Stimulated activated CD8-positive, alpha-beta memory T cell treated with anti-CD3 and anti-CD28 coated beads, Interleukin-15, amount 100 ng/mL, for 4 hours (primary cell): ENCODE results near the gene MAB21L2.
"Not testable (repeated sequence)": the region's sequence is repeated elsewhere in the genome, so short reads cannot be mapped to it uniquely, and the experiment has no call there.

Experiments
- DNase-seq, 2 donors: peaks; one replicate each; pipeline ENCODE4 v3.0.0-alpha.2; 2020; ENCODE audit warnings: low read depth in 2 of 2

The MAB21L2 gene

DNA sequence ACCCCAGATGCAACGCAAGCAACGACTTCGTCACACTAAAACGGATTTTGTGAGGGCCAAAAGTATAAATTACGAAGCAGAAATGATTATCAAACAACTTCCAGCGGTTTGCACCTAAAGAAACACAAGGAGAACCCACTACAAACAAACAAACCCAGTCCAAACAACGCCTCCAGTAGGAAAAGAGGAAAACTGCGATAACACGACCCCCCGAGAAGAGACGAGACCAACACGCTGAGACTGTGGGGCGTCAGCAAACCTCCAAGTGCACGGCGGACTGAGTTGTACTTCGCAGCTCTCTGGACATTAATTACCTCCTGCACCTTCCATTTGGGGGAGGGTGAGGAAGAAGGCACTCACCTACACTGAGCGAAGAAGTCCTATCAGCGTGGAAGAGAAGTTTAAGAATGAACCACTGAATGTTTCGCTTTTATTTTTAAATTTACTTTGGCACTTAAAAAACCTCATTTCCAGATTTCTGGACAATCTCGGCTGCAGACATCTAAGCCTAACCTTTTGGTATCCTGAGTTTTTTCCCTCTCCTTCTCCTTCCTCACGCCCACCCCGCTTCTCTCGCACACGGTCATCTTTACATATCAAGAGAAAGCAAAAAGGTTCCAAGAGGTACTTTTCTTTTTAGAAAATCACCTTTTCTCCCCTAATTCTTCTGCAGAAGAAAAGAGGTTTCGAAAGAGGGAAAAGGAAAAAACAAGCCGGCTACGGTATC lies at the start of gene MAB21L2:
MAB21L2 (plus strand) TSS at position 6 of the 727 bp plus-strand sequence. CDS start 879 bp downstream, outside the sequence.
- no peak for DNase-seq

DNA sequence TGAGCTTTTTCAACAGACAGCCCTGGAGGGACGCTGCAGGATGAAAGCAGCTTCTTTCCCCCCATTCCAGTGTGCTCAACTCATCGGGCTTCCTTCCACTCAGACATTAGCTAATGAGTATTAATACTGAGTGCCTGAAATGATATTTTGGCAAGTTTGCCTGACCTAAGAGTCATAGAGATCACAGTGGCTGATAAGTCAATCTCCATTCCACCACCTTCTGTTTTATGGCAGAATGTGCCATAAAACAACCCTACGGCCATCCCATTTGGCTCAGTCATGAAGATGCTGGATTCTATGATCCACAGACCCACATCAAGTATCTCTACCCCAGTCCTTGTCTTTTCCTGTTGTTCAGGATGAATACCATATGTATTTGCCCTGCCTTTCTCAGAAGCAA lies 48.3 kb upstream of the MAB21L2 start:
- DNase-seq, result no peak

DNA sequence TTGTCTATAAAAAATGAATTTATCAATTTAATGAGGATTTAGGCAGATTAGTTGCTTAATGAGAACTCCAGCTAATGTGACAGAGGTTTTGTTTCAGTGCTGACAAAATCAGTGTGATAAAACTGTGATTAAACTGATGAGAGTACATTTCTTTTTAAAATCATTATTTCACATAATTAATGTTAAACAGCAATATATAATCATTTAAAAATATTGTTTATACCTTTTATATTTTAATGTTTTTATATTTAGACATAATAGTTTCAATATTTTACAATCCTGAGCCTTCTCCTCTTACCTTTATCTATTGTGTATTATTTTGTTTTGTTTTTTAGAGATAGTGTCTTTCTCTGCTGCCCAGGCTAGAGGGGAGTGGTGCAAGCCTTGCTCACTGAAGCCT lies 47.1 kb upstream of the MAB21L2 start:
- DNase-seq, result no peak

DNA sequence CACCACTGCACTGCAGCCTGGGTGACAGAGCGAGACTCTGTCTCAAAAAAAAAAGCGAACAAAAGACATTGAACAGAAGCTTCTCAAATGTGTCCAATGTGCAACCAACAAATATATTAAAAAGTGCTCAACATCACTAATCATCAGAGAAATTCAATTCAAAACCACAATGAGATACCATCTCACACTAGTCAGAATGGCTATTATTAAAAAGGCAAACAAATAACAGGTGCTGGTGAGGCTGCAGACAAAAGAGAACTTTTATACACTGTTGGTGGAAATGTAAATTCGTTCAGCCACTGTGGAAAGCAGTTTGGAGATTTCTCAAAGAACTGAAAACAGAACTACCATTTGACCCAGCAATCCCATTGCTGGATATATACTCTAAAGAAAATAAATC lies 44.0 kb upstream of the MAB21L2 start:
- DNase-seq, result not testable (repeated sequence)

DNA sequence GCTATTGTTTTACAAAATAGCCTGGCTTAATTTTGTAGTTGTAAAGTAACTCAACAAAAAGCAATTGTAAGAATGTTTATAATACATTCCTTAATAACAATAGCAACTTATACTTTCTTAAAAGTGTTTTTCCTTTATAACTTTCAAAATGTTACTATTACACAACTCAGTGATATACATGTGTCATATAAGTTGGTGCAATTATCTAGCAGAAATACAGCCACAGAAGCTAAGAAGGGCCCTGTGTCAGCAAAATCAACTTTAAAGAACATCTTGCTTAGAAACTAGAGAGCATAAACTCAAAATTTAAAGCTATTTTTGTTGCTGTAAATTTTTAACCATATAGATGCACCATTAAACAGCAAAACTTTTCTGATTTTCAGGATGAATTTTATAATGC lies 41.4 kb upstream of the MAB21L2 start:
- no peak for DNase-seq

DNA sequence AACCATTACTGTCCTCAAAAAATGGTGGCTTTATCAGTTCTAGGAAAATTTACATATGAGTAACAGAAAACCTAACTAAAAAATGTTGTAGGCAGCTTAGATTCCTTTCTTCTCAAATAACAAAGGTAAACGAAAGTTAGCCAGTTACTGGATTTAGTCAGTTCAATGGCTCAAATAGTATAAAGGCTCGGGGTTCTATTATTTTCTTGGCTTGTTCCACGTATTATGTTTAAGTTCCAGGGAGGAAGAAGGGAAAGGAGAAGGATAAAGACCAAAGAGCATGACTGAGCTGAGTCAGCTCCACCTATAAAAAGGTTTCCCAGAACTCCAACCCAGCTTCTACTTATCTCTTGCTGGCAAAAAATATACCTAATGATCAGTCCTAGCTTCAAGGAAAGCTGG lies 41.0 kb upstream of the MAB21L2 start:
- no peak for DNase-seq

DNA sequence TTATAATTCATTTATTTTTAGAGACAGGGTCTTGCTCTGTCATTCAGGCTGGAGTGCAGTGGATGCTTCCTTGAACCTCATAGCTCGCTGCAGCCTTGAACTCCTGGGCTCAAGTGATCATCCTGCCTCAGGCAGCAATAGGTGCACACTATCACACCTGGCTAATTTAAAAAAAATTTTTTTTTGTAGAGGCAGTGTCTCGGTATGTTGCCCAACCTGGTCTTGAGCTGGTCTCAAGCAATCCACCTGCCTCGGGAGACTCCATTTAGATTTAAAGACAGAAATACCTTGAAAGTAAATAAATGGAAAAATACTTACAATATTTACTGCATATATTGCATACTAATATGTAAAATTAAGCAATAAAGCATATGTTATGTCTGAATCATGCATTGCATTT lies 40.3 kb upstream of the MAB21L2 start:
- no peak for DNase-seq

DNA sequence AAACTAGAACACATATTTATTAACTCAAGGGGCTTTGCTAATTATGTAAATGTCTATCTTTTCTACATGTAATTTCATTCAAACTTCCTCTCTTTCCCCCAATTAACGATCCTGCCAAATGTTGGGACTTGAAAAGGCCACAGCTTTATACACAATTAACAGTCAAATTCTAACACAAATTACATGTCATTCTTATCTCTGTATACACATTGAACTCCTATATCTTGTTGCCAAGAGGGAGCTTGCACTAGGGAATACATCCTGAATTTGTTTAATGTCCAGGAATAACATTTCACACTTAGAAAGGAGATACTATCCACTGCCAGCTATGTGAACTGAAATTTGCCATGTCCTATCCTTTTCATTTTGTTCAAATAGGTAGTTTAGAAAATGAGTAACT lies 38.9 kb upstream of the MAB21L2 start:
- DNase-seq, result no peak

DNA sequence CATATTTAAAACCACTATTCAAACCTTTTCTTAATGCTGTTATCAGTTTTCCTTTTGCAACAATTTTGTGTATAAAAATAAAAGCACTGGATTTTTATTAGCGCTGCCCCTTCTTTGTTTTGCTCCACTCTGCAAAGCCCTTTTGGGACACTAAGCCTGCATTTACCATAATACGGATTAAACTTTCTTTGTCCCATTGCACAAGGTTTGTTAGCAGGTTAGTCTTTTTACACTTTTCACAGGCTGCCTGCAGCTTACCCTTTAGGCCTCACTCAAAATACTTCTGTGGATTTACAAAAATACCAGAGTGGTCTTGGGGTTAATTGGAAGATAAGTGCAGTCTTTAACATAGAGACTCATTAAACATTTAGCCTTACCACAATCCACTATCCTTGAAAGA lies 35.7 kb upstream of the MAB21L2 start:
- DNase-seq, result no peak

DNA sequence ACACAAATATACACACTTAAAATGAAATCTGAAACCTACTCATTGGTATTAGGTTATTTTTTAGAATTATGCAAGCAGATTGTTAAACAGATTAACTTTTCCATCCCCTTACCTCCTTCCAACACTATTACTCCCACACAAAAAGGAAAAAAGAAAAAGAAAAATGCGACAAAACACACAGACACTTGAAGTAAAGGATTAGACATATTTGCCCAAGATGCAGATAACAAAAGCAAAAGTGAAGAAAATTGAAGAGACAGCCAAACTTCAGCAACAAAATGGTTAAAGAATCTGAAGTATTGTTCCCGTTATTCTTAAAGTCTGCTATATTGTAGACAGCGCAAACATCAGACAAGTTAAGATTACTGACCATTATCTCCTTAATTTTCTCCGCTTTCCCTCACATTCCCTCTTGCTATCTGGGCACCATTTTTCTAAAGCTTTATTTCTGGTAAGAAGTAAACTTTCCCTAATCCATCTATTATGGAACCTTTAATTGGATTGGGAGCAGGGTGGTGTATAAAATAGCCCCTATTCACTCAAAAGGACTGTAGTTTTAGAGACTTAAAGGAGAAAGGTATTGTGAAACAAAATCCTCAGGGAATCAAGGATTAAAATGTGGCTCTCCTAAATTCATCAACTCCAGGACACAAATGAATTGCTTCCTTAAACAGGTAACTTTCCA lies 34.7 kb upstream of the MAB21L2 start:
- no peak for DNase-seq

DNA sequence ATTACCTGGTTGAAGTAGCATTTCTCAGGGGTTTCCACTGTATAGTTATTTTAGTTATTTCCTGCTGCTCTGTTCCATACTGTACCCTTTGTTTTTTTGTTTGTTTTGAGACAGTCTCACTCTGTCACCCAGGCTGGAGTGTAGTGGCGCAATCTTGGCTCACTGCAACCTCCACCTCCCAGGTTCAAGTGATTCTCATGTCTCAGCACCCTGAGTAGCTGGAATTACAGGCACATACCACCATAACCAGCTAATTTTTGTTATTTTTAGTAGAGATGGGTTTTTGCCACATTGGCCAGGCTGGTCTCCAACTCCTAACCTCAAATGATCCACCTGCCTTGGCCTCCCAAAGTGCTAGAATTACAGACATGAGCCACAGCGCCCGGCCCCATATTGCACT lies 24.1 kb upstream of the MAB21L2 start:
- not testable (repeated sequence) for DNase-seq

DNA sequence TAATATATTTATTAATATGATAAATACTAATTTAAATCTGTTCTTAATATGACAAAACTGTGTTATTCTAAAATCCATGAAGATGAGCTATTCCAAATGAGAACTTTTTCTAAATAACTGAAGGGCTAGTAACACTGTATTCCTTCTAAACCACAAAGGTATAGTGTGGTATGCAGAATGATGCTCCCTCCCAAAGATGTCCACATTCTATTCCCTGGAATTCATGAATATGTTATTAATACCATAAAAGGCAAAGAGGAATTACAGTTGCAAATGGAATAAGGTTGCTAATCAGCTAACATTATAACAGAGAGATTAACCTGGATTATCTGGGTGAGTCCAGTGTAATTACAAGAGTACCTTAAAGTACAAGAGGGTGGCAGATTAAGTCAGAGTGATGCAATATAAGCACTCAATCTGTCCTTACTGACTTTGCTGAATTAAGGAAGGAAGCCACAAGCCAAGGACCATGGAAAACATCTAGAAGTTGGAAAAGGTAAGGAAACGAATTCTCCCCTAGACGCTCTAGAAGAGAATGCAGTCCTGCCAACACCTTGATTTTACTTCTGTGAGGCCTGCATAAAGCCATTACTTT lies 20.7 kb upstream of the MAB21L2 start:
- no peak for DNase-seq

DNA sequence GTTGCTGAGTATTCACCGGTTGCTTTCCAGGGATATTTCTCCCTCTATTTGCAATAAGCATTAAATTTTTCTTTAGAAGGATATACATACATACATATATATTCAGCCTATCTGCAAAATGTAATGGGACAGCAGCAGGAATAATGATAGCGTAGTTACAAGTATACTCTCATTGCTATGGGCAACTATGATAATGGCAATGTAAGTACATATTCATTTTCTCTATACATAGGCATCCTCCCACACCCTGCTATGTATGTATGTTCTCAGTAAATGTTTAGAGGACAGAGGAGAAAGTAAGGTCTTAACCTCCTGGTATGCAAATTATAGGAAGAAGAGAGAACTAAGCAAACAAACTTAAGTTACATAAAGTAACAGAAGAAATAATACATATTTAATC lies 19.7 kb upstream of the MAB21L2 start:
- no peak for DNase-seq

DNA sequence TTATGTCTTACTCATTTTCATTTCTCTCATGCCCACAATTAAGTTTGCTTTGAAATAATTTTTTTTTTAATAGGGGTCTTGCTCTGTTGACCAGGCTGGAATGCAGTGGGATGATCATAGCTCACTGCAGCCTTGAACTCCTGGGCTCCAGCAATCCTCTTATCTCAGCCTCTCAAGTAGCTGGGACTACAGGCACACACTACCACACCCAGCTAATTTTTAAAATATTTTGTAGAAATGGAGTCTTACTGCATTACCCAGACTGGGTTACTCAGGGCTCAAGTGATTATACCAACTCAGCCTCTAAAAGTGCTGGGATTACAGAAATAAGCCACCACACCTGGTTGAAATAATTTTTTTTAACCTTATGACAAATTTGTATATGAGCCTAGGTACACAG lies 19.2 kb upstream of the MAB21L2 start:
- no peak for DNase-seq

DNA sequence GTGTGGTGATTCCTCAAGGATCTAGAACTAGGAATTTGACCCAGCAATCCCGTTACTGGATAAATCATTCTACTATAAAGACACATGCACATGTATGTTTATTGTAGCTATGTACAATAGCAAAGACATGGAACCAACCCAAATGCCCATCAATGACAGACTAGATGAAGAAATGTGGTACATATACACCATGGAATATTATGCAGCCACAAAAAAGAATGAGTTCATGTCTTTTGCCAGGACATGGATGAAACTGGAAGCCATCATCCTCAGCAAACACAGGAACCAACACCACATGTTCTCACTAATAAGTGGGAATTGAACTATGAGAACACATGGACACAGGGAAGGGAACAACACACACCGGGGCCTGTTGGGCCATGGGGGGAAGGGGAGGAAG lies 17.0 kb upstream of the MAB21L2 start:
- DNase-seq, result not testable (repeated sequence)

DNA sequence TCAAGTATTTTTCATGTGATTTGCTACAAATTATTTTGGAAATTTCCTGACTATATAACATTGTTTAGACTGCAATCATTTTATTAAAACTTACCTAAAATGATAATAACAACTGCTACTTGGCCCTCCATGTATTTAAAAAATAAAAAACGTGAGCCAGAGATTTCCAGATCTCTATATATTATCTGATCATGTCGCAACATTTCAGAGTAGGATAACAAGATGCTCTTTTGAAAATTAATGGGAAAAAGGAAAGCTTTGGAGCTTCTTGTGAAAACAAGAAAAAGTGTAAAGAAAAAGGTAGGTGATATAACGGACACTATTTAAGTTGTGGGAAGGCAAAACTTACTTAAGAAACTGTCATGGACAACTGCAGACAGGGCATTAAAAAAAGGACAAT lies 14.9 kb upstream of the MAB21L2 start:
- DNase-seq, result no peak

DNA sequence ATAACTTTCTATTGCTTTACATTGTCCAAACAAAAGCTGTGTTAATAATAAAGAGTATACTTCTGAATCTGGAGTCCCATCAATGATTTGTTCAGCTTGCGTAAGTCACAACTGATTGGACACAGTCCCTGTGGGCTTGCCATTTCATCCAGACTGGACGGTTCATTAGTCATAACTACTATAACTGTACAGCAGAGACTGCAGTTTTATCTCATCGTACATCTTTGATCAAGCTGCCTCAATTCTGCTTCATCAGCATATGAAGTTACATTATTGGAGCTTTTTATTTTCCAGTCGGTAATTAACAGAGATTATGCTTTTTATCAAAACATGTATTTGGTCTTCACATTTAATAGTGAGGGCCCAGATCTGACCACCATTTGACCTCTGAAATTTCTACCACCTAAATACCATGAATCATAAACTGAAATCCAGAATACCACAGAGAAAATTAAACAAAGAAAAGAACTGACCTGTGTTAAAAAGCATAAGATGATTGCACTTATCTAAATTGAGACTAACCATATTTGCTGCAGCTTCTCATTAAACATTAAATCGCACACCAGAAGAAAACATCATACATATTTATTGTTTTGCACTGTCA lies 12.5 kb upstream of the MAB21L2 start:
- DNase-seq, result no peak

DNA sequence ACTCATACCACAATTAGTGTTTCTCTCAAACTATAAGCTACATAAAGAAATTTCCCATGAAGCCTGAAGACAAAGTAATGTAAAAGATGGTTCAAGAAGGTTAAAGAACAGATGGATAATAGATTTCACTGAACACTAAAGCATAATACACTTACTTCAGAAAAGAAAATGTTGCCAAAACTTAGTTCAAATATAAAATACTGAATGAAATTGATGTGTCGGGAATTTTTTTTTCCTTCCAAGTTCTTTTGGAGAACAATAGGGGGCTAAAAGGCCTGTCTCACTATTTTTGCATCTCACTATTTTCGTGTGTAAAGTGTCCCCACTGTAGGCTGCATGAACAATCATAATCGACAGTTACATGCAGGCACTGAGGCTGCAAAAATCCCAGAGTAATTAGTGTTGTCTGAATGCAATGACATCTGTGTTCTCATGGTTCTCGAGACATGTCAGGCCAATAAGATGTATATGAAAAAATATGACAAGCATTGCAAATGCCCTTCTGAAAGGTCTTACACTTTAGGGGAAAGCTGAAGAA lies 11.9 kb upstream of the MAB21L2 start:
- no peak for DNase-seq

DNA sequence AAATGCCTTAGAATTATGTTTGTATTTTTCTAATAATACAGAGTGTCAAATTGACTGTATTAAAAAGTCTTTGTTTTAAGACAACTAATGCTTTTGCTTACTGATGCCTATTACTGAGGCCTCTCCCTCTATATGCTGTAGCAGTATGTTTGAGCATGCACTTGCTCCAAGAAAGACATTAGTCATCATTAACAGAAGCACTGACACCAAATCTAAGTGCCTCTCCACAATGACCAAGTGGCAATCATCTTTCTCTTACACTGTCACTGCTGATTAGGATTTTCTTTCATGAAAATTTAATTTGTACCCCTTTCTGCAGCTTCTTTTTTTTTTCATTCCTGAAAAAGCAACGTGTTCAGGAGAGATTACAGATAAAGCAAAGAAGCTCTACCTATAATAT lies 11.1 kb upstream of the MAB21L2 start:
- no peak for DNase-seq

DNA sequence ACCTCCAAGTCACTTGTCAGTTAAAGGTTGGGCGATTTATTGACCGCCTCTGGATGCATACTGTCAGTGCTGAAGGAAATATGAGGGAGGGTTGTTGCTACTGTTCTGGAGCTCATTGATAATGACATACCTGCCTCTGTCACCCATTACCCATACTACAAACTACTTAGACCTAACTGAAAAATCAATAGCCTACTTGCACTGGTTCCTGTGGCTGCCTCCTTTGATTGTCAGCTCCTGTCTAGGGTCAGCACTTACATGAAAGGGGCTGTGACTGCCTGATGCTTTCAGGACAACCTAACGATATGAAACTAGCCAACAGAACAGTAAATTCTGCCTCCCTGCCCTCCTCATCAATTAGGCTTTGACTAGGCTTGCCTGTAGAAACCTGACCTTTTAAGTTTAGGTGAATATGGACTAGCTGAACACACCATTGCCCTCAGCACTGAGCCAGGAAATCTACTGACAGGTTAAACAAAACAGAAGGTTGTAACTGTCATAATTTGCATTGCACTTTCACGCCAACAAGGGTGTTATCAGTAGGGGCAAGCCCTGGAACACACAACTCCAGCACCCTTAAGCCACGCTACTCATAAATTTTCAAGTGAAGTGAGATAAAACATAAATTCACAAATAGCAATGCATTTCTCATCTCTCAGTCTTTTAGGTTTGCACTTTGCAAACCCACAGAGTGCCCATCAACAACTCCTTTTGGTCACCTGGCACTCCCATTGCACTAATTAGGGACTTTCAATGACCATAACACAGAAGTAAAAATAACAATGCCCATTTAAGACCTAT lies 9.0 kb upstream of the MAB21L2 start:
- no peak for DNase-seq

DNA sequence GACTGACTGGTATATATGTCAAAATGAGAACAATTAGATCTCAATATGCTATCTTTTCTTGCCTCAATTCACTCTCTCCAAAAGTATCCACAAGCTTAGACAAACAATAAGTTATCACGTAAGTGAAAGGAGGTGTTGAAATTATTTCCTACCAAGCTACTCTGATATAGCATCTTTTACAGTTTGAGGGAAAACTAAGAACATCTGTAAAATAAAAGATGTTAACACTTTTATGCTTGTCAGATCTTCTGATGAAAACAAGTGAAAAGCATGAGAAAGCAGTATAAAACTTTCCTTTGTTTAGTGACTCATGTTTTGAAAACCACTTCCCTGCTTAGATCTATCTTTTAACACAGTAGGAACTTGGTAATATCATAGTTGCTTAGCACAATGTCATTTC lies 8.4 kb upstream of the MAB21L2 start:
- no peak for DNase-seq

DNA sequence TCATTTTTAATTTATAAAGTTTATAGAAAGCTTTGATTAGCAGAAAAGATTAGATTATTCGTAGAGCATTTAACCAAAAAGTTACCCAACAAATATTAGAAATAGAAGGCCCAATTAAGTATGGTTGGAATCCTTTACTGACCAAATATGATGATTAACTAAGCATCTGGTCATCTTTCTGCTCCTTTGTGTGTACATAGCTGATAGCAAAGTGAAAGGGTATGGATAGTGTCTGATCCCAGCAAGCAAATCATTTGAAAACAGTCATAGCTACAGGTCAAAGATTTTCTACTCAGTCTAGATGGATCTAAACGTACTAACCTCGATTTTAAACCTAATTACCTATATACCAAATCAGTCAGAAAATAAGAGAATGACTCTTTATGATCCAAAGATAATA lies 7.3 kb upstream of the MAB21L2 start:
- DNase-seq, result no peak
